ENCODE measurements around the gene PTBP1. TPM values are rescaled to one million over a fixed set of nuclear protein-coding genes. Genes with fewer than 3 reads are reported as not detected.

Gene PTBP1
- polyA plus RNA-seq, 1 donor from 2014 or later = 27.3 TPM

GRCh38 chr19:788686-788982 is 8.6 kb upstream of the PTBP1 start:
- Histone ChIP-seq H2AFZ (ENCODE audit: low read depth, low read length) (no peak overlapping the region), H3K27ac (ENCODE audit: low read length) (no peak overlapping the region)

DNA sequence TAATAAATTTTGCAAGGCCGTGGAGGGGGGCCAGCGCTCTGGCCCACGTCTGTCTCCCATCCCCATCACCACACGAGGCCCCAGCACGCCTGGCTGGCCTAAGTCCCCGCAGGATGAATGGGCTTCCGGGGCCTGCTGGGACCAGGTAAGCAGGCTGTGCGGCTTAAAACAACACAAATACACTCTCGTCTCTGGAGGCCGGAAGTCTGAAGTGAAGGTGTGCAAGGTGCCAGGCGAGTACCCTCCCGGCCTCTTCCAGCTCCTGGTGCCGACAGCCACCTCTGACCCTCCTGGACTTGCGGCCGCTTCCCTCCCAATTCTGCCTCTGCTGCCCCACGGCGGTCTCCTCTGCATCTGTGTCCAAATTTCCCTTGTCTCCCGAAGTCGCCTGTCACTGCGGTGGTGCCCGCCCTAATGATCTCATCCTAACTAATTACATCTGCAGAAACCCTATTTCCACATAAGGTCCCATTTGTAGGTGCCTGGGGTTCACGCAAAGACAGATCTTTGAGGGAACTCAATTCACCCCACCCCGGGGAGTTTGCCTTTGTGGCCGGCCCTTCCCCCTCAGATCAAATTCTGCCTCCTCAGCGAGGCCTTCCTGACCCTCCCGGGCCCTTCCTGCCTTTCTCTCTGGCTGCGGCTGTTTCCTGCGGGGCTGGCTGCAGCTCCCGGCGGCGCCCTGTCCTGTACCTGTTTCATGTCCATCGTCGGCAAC is 8.1 kb upstream of the PTBP1 start:
- H3K79me2 ChIP-seq (replicated peaks; ENCODE audit: insufficient read depth, low read length) = no peaks in the 10 kb centered on the region
- no peak overlapping the region for H3K9ac ChIP-seq (ENCODE audit: low read length)
- no peaks in the 10 kb centered on the region for H4K20me1 ChIP-seq (ENCODE audit: insufficient read depth)
- H3K4me3 ChIP-seq (ENCODE audit: low read length) = no peak overlapping the region
- no peak overlapping the region for H3K27ac ChIP-seq (ENCODE audit: low read length)
- H3F3A ChIP-seq (ENCODE audit: insufficient read depth, low read length, poor library complexity, severe bottlenecking) = no peaks in the 10 kb centered on the region
- TF ChIP-seq RAD21 (conservative IDR thresholded peaks at IDR 0.05) = no peak
- TF ChIP-seq, protein P1, sequence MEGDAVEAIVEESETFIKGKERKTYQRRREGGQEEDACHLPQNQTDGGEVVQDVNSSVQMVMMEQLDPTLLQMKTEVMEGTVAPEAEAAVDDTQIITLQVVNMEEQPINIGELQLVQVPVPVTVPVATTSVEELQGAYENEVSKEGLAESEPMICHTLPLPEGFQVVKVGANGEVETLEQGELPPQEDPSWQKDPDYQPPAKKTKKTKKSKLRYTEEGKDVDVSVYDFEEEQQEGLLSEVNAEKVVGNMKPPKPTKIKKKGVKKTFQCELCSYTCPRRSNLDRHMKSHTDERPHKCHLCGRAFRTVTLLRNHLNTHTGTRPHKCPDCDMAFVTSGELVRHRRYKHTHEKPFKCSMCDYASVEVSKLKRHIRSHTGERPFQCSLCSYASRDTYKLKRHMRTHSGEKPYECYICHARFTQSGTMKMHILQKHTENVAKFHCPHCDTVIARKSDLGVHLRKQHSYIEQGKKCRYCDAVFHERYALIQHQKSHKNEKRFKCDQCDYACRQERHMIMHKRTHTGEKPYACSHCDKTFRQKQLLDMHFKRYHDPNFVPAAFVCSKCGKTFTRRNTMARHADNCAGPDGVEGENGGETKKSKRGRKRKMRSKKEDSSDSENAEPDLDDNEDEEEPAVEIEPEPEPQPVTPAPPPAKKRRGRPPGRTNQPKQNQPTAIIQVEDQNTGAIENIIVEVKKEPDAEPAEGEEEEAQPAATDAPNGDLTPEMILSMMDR (IDR thresholded peaks at IDR 0.05; ENCODE audit: poor library complexity, severe bottlenecking) = no peak
- no peak for TF ChIP-seq MXI1 (conservative IDR thresholded peaks at IDR 0.05; ENCODE audit: poor library complexity, severe bottlenecking)
- no peak for TF ChIP-seq TAF1 (IDR thresholded peaks at IDR 0.05; ENCODE audit: low read depth)
- TF ChIP-seq, protein P2, sequence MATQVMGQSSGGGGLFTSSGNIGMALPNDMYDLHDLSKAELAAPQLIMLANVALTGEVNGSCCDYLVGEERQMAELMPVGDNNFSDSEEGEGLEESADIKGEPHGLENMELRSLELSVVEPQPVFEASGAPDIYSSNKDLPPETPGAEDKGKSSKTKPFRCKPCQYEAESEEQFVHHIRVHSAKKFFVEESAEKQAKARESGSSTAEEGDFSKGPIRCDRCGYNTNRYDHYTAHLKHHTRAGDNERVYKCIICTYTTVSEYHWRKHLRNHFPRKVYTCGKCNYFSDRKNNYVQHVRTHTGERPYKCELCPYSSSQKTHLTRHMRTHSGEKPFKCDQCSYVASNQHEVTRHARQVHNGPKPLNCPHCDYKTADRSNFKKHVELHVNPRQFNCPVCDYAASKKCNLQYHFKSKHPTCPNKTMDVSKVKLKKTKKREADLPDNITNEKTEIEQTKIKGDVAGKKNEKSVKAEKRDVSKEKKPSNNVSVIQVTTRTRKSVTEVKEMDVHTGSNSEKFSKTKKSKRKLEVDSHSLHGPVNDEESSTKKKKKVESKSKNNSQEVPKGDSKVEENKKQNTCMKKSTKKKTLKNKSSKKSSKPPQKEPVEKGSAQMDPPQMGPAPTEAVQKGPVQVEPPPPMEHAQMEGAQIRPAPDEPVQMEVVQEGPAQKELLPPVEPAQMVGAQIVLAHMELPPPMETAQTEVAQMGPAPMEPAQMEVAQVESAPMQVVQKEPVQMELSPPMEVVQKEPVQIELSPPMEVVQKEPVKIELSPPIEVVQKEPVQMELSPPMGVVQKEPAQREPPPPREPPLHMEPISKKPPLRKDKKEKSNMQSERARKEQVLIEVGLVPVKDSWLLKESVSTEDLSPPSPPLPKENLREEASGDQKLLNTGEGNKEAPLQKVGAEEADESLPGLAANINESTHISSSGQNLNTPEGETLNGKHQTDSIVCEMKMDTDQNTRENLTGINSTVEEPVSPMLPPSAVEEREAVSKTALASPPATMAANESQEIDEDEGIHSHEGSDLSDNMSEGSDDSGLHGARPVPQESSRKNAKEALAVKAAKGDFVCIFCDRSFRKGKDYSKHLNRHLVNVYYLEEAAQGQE (IDR thresholded peaks at IDR 0.05; ENCODE audit: borderline replicate concordance) = no peak
- no peaks in the 10 kb centered on the region for H3K27me3 ChIP-seq (ENCODE audit: insufficient read depth, low read depth, low read length)
- peak overlapping the region; percentile 27 for H2AFZ ChIP-seq (ENCODE audit: low read depth, low read length)
- H3K36me3 ChIP-seq (ENCODE audit: insufficient read depth, low read length) = no peaks in the 10 kb centered on the region
- H3K9me2 ChIP-seq (ENCODE audit: insufficient read depth, low read length) = no peaks in the 10 kb centered on the region
- H3K4me2 ChIP-seq (ENCODE audit: low read length) = no peak overlapping the region
- no peaks in the 10 kb centered on the region for H3K9me3 ChIP-seq (ENCODE audit: low read length)

More at GRCh38 chr19:788686-788982, 8.6 kb upstream of the PTBP1 start:
- Histone ChIP-seq H3K27me3 (ENCODE audit: insufficient read depth, low read depth, low read length) (no peaks in the 10 kb centered on the region), H3K79me2 (replicated peaks; ENCODE audit: insufficient read depth, low read length) (no peaks in the 10 kb centered on the region), H3K4me3 (ENCODE audit: low read length) (no peak overlapping the region), H3K36me3 (ENCODE audit: insufficient read depth, low read length) (no peaks in the 10 kb centered on the region), H3F3A (ENCODE audit: insufficient read depth, low read length, poor library complexity, severe bottlenecking) (no peaks in the 10 kb centered on the region), H3K9ac (ENCODE audit: low read length) (no peak overlapping the region), H4K20me1 (ENCODE audit: insufficient read depth) (no peaks in the 10 kb centered on the region), H3K9me3 (ENCODE audit: low read length) (no peaks in the 10 kb centered on the region), H3K9me2 (ENCODE audit: insufficient read depth, low read length) (no peaks in the 10 kb centered on the region), H3K4me2 (ENCODE audit: low read length) (no peak overlapping the region)
- no peak for TF ChIP-seq EP300 (conservative IDR thresholded peaks at IDR 0.05; ENCODE audit: poor library complexity, severe bottlenecking)
- no peak for TF ChIP-seq TAF1 (IDR thresholded peaks at IDR 0.05; ENCODE audit: low read depth)
- TF ChIP-seq, protein P2 (IDR thresholded peaks at IDR 0.05; ENCODE audit: borderline replicate concordance) = no peak
- TF ChIP-seq, protein P1 (IDR thresholded peaks at IDR 0.05; ENCODE audit: poor library complexity, severe bottlenecking) = no peak
- TF ChIP-seq RAD21 (conservative IDR thresholded peaks at IDR 0.05) = no peak
- TF ChIP-seq POLR2AphosphoS5 (IDR thresholded peaks at IDR 0.05) = no peak
- TF ChIP-seq EZH2 (IDR thresholded peaks at IDR 0.05; ENCODE audit: borderline replicate concordance, insufficient read depth, low read length, poor library complexity, severe bottlenecking) = no peak
- no peak for TF ChIP-seq SMC3 (conservative IDR thresholded peaks at IDR 0.05; ENCODE audit: poor library complexity)
- no peak for TF ChIP-seq MXI1 (conservative IDR thresholded peaks at IDR 0.05; ENCODE audit: poor library complexity, severe bottlenecking)
